T1000 (cell line): Measurements from ENCODE around the gene APBA1.
"Not testable (repeated sequence)": the region's sequence is repeated elsewhere in the genome, so short reads cannot be mapped to it uniquely, and the experiment has no call there.

Experiments used
- DNase-seq: peaks from one replicate; lab custom pipeline; 2025; ENCODE audit warnings: mixed read lengths; lab: John Stamatoyannopoulos, UW

Gene APBA1

DNA sequence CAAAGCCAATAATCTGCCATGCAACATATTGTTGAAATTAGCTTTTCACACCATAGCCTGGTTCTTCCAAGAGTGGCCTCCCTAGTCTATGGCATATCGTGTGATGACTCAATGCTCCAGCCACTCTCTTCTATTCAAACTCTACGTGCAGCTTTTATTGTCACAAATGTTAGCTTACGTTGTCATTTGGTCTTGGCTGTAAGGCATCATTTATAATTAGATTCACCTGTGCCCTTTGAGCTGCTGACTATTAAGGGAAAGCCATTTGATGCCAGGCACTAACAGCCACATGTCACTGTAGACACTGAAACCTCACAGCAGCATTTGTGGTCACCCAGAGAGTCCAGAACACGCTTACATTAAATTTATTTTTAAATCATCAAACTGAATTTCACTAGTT lies 66.8 kb downstream of the APBA1 start:
- DNase-seq: no peak

DNA sequence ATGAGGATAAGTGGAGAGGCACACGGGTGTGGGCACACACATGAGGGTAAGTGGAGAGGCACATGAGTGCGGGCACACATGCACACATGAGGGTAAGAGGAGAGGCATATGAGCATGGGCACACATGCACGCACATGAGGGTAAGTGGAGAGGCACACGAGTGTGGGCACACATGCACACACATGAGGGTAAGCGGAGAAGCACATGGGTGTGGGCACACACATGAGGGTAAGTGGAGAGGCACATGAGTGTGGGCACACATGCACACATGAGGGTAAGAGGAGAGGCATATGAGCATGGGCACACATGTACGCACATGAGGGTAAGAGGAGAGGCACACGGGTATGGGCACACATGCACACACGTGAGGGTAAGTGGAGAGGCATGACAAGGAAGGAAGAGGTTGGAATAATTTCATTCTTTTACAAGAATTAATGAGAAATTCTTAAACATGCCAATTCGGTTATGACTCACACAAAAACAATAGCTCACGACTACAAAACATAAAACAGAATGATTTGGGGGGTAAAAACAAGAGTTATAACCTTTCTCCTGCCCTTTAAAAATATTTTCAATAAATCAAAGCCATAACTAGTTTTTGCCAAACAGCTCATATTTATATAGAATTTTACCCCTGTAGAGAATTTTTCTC lies 67.5 kb downstream of the APBA1 start:
- no peak for DNase-seq

DNA sequence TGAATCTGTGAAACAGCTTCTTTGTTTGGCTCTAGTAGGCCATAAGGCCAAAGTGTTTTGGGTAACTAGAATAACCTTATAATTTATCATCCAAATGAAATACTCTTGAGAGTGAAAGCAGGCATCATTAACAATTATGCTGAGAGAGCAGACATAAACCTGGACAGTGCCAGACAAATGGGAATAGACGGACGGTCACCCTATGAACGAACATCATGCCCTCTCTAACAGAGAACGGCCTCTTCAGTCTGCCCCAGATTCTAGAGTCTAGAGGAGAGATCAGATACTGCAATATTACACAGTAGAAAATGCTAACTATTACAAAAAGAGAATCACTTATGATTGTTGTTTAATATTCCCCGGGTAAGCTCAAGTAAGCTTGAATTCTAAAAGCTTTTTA lies 68.5 kb downstream of the APBA1 start:
- no peak for DNase-seq

DNA sequence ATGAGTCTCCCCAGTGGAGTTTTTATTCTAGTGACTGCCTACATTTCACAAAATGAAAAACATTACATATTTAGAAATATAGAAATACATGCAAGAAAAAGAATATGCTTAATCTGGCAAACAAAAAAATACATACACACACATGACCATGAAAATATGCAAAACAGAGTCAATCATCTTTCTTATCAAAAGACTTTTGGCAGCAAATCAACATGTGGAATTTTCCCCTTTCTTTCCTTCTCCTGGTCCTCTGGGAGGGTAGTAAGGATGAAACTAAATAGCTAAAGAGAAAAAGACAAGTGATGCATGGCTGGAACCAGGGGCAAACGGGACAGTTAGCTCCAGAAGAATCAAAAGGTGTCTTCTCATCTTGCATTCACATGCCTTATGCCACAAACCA lies 69.4 kb downstream of the APBA1 start:
- no peak for DNase-seq

DNA sequence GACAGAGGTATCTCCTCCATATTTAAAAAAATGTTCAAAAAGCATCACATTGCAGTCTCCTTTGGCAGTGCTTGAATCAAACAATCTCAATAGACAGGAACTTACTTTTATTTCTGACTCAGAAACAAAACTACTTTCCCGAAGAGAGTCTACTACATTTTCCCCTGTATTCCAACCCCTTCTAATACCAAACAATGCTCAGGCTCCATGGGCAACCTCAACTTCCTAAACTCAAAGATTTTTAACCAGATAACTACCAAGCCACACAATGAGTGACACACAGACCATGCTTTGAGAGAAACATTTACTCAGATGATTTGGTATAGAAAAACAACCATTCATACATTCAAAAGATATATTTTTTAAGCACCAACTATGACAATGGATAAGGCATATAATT lies 70.5 kb downstream of the APBA1 start:
- DNase-seq: no peak

DNA sequence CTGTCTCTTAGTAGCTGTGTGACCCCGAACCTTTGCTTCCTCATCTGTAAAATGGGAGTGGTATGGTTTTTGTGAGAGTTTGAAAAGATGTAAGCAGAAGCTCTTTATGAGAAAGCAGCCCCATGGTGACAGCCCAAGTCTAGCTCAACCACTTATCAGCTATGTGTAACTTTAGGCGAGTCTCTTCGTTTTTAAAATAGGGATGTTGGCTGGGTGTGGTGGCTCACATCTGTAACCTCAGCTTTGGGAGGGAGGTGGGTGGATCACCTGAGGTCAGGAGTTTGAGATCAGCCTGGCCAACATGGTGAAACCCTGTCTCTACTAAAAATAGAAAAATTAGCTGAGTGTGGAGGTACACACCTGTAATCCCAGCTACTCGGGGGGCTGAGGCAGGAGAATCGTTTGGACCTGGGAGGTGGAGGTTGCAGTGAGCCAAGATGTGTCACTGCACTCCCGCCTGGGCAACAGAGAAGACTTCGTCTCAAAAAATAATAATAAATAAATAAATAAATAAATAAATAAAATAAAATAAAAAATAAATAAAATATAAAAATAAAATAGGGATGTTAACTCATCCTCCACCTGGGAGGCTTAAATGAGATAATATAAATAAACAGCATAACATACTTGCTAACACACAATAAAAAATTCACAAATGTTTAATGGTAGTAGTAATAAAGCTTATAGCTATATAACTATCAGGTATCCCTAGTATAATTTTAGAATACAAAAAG lies 71.7 kb downstream of the APBA1 start:
- no peak for DNase-seq

DNA sequence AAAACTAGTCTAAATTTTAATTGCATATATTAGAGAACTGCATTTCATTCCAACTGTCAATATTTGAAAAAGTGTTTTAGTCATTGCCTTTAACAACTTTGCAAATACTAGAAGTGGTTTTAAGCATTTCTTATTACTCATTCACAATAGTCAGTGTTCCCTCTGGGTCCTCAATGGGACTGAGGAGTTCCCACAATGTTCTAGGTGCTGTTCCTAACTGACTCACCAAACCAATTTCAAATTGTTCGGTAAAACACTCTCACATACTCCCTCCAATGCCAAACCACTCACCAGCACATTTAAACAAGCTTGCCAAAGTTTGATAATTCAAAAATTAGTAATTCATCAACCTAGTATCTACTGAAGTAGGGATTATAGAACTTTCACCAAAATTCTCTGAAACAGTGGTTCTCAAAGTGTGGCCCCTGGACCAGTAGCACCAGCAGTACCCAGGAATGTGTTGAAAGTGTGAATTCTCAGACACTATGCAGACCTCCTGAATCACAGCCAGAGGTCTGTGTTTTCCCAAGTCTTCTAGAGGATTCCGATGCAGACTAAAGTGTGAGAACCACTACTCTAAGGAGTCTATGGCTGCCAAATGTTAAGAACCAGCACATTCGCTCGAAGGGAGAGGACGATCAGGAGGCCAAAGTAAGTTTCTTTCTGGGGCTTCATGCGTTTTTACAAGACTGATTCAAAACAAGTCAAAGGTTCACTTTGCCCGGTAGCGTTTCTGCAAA lies 72.8 kb downstream of the APBA1 start:
- DNase-seq: no peak

DNA sequence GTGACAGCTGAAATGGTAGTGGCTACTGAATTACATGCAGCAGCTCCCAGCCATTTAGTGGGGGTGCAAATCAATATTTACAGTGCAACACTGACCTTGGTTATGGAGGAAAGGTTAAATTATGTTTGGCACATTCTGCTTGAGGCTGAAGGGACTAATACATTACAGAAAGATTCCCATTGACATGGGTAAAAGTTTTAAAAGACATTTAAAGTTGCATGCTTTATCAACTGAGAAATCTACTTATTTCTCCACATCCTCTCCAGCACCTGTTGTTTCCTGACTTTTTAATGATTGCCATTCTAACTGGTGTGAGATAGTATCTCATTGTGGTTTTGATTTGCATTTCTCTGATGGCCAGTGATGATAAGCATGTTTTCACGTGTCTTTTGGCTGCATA lies 75.3 kb downstream of the APBA1 start:
- DNase-seq: not testable (repeated sequence)

DNA sequence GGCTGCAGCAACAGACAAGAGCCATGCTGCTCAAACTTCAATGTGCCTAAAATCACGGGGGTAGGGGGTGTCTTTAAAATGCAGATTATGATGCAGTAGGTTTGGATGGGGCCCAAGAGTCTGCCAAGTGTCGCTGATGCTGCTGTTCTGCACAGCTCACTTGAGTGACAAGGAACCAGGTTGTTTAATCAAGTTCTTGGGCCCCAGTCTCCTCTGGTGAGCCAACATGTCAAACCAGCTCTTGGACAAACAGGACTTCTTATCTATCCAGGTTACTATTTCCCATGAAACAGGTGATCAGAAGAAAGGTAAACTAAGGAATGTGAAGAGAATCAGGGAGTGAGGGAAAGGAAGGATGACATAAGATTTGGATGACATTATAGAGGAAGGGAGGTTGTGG lies 78.0 kb downstream of the APBA1 start:
- DNase-seq: no peak

DNA sequence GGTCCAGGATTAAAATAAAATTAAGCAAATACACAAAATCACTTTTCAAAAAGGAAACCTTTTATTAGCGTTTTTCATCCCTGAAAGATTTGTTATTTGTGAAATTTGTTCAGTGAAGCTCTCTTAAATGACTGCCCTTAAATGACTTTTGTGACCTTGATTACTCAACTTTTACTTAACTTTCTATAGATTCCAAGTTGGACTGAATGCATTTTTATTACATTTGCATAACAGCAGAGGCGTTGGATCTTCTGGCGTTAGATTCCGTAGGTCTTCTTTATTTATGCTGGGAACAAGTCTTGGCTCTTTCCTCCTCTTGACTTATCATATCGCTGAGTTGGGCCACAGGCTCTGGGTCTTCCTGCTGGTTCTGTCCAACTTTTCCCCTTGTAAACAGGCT lies 78.4 kb downstream of the APBA1 start:
- no peak for DNase-seq

DNA sequence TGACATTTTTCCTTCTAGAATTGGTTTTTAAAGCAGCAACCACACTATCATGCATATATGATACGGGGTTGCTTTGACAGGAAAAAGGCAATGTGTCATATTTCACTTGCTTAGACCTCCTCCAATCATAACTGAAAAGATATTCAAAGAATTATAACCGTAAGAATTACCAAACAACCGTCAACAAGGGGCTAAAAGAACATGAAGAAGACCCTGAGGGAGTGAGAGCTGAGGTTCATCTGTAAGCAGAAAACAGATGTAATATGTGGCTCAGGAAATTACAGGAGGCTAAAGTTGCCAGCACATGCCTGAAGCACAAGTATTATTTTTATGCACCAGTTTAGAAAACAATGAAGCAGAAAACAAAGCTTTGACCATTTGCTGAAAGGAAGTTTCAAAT lies 78.9 kb downstream of the APBA1 start:
- no peak for DNase-seq

DNA sequence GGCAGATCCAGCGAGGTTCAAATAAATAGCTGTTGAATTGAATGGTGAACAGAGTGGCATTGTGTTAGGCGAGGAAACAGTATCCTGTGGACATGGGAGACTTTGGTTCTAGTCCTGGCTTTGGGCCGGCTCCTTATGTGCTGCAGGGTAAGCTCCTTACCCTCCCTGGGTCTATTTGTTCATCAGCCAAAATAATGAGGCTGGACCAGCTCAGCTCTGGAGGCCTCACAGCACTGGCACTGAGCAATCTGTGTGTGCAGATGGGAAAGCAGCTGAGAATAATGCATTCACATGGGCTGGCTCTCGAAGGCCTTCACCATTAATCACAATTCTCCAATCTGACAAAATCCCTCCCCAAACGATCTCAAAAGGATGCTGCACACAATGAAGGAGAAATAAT lies 81.9 kb downstream of the APBA1 start:
- no peak for DNase-seq

DNA sequence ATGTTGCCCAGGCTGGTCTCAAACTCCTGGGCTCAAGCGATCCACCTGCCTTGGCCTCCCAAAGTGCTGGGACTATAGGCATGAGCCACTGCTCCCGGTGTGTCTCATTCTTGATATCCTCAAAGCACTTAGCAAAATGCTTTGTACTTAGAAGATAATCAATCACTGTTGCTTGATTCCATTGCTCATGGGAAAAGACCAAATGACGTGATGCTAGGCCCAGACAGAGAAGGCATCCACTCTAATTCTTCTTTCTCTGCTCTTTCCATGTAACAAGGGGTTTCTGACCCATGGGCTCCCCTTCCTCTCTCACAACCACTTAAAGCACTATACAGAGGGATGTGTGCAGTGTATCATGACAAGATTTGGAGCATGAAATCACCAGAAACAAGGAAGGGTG lies 83.0 kb downstream of the APBA1 start:
- DNase-seq: no peak

DNA sequence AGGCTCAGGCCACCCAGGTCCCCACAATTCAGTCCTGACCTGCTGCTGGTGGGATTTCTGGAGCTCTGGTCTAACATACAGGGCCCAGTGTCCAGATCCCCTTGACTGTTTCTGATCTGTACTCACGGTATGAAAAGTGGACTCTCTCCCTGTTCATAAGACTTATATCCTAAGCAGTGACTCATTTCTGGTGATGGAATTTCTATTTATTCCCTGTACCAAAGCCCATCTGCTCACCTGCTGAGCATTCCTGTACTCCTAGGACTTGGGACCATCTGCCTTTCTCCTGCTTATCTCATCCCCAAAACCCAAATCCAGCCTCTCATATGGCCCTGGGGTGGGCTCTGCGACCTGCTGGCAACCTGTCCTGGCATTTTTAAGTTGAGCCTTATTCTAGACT lies 86.6 kb downstream of the APBA1 start:
- no peak for DNase-seq

DNA sequence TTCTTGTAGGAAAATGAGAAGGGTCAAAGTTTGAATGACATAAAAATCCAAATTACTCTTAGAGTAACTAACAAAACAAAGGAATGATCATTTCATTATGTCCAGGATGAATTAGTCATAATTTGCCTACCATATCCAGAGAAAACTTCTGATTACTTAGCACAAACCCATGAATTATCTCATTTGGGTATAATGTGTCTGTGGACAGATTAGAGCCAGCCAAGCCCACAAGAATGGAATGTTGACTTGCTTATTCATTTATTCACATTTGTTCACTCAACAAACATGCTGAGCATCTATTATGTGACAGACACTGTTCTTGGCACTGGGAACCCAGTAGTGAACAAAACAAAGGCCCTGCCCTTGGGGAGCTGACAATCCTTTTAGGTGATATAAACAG lies 87.4 kb downstream of the APBA1 start:
- no peak for DNase-seq

DNA sequence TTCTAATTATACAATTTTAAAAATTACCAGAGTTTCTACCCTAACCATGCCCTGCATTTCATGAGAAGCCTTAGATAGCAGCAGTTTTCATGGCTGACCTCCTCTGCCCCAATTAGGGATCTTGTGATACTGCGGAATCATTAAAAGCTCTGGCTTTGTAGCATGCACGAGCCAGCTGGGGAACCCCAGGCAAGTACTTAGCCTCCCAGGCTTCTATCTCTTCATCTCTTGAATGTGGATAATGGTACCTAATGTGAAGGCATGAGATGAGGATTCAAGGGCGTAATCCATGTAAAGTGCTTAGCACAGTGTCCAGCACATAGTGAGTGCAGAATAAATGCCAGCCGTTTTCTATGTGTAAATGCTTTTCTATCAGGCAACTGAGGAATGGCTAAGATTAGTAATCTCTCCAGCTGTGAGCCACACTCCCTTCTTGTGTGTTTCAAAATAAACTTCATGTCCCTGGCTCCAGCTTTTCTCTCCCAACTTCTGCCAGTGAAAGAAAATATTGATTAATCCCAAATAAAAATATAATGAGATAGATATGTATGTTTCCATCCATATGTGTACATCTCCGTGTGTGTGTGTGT lies 88.4 kb downstream of the APBA1 start:
- DNase-seq: no peak

DNA sequence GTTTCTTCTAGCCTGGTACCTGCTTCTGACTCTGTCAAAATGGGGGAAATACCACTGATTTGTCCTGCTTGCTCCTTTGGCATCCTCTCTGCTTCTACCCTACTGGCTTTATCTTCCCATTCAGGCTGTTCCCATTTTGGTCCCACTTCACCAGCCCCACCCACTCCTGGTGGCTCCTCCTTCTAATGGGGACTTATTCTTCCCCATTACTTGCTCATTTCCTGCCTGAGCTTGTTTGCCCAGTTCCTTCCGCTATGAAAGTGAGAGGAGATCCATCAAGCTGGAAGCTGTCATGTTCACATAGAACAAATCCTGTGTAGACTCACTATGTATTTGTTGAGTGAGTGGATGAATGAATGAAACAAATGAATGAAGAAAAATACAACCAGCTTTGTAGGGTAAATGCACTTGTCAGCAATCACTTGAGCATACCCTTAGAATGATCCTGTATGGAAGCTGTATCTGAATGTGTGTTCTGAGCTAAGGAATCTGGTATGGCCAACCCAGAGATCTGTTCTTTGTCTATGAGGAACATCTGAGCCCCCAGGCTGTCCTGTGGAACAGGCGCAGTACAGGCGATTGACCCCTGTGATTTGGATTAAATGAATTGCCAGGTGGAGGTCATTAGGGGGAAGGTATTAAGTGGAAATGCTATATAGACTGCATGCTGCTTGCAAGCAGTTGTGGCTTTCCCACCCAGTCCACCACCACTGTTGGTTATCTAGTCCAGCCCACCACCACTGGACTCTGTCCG lies 89.5 kb downstream of the APBA1 start:
- no peak for DNase-seq

DNA sequence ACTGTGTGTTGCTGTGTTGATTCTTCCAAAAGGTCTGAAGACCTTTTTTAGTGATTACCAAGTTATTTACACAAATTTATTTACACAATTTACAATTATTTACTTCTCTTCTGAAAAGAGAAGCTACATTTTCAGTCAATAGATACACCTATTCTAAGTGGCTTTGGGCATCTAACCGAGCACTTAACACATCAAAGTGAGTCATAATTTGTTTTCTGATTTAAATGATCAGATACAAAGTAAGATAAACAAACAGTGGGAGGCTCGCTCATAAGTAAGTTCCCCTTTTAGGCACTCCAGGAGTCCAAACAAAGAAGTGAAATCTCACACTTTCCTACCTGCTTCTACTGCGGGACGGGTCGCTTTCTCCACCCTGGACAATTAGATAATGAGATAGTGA lies 90.2 kb downstream of the APBA1 start:
- no peak for DNase-seq

DNA sequence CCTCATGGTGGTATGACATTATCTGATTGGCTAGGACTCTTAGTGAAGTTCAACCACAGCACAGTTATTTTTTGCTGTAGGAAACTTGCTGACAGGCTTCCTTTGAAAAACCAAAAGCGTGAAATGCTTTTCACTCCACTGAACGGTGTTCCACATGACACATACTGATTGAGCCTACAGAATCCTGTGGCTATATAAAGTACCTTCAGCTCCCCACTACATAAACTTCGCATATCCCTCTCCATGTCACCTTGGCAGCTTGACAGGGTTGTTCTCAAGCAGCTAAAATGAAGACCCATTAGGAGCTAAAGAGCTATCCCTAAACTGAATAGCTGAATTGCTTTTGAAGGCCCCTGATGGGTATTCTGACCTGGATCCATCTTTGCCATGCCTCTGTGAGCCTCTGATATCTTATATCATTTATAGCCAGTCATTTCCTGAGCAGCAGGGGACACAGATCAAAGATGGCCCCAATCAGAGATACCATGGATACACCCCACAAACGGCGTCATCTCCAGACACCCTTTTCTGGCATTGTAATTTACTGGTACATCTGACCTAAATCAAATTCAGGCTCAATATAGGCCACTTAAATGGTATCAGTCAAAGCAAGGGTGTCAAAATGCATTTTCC lies 91.5 kb downstream of the APBA1 start:
- no peak for DNase-seq

DNA sequence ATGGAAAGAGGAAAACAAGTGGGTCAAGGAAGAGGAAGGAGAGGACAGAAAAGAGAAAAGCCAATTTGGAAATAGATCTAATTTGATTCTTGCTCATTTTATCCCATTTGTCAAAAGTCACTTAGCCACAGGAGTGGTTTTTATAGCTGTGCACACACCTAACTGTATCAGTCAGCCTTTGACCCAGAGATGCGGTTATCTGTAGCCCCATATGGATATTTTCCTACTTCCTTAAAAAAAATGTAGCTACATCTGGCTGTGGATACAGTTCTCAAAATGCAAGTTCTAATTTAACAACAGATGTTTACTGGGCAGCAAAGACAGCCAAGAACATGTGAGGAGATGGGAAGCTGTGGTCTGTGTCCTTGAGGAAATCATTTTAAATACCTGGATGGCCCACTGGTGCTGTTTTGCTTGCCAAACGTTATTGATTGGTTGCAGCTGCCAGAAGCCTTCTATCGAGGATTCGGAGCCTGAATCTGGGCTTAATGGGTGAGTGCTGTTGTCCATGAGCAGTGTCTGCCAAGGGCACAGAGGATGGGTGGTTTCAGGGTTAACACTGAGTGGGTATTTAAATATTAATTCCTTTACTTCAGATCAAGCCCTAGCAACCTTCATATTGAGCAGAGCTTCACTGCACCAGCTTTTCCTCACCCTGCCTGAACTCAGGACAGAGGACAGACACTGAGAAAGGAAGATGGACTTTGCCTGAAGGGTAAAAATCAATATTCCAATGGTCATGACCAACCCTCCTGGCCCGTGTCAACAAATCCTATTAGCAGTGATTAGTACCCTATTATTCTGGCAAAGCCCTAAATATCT lies 92.2 kb downstream of the APBA1 start:
- DNase-seq: no peak
